Lung (tissue), 12 donors: ENCODE measurements around the gene LMBR1L. TPM values are rescaled to one million over a fixed set of nuclear protein-coding genes. Genes with fewer than 3 reads are reported as not detected.

Source experiments
- ATAC-seq: fragments of 200-7000 bp; cut with Tn5 transposase; one replicate; pipeline ENCODE4 v1.9.1; 2020; ENCODE audit warnings: moderate number of reproducible peaks; ENCODE audit not compliant: insufficient read depth, low FRiP score
- DNase-seq, 3 donors: peaks; one replicate each; pipeline ENCODE4 v3.0.0-alpha.2; 2013 to 2017
- H3K27ac ChIP-seq, 2 donors: one replicate each; pipeline ENCODE4 v1.5.1; 2013; ENCODE audit warnings: mild to moderate bottlenecking in 2 of 2, moderate library complexity in 2 of 2, control low read depth in 1 of 2, inconsistent platforms in 1 of 2, low read depth in 1 of 2, low read length in 1 of 2
- H3K27me3 ChIP-seq, 3 donors: one replicate each; pipeline ENCODE4 v1.5.1; 2013; ENCODE audit warnings: low read length in 2 of 3; ENCODE audit not compliant: control insufficient read depth in 3 of 3, insufficient read depth in 3 of 3
- H3K36me3 ChIP-seq, 4 donors: one replicate each; pipeline ENCODE4 v1.5.1; 2013; ENCODE audit warnings: low read length in 4 of 4, mild to moderate bottlenecking in 1 of 4, moderate library complexity in 1 of 4; ENCODE audit not compliant: control insufficient read depth in 4 of 4, insufficient read depth in 4 of 4
- H3K4me1 ChIP-seq, 5 donors: one replicate each; pipeline ENCODE4 v1.5.1; 2013; ENCODE audit warnings: low read length in 5 of 5, mild to moderate bottlenecking in 2 of 5, moderate library complexity in 1 of 5; ENCODE audit not compliant: control insufficient read depth in 5 of 5, insufficient read depth in 5 of 5
- H3K4me3 ChIP-seq: one replicate; pipeline ENCODE4 v1.5.1; 2013; ENCODE audit warnings: mild to moderate bottlenecking, control low read depth, moderate library complexity
- H3K9ac ChIP-seq, 2 donors: one replicate each; pipeline ENCODE4 v1.5.1; 2013; ENCODE audit warnings: low read length in 2 of 2, control low read depth in 1 of 2; ENCODE audit not compliant: insufficient read depth in 1 of 2
- H3K9me3 ChIP-seq, 4 donors: one replicate each; pipeline ENCODE4 v1.5.1; 2013; ENCODE audit warnings: low read length in 3 of 4, mild to moderate bottlenecking in 1 of 4, moderate library complexity in 1 of 4; ENCODE audit not compliant: control insufficient read depth in 4 of 4, insufficient read depth in 3 of 4
- CTCF ChIP-seq: IDR thresholded peaks from 2 replicates; pipeline ENCODE4 v1.5.1; 2012; ENCODE audit warnings: mild to moderate bottlenecking; ENCODE audit errors: control extremely low read depth, extremely low read depth
- WGBS, 2 donors: extraction: QIAGEN DNeasy Blood & Tissue Kit; methylation state at CpG; one replicate each; pipeline ENCODE4 v1.1.7; 2013; 5-methylcytosine and 5-hydroxymethylcytosine counted together
- polyA plus RNA-seq, 2 donors: library from polyadenylated mRNA; stranded (reverse); fragments of 200-250 nt; gene quantifications; one replicate each; pipeline ENCODE4 v1.2.1, GENCODE V29; 2013
- total RNA-seq, 2 donors: library from RNA; depleted of rRNA in 1 of 2; stranded (reverse); fragments of >200 nt in 1 of 2; gene quantifications; one replicate each; pipeline ENCODE4 v1.2.1, GENCODE V29; 2014 to 2021
- donor health status: control.
- donor health status: control.
- donor health status: Bipolar disorder and iron deficiency.
- donor health status: healthy.
- donor health status: DM: yes; HTN: yes; CAD: no.

LMBR1L gene
- total and polyA plus RNA-seq, 4 donors = 34.8 to 70.1 (median 38.7) TPM

DNA sequence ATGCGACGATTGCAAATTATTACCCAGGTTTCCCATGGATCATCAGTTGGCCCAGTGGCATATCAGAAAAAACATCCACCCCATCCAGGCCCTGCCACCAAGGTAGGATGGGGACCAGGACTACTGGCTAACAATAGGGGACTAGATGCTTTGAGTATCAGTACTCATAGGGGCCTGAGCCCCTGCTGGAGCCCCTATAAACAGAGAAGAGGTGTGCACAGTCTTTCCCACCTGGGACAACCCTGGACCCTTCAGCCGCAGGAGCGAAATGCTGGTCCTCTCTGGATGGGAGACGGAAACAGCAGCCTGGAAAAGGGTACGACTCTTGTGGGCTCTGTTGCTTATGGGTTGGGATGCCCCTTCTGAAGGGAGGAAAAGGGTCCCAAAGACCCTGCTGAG, 21.7 kb downstream of the LMBR1L start:
- peaks cover 0 to 34% (median 14%) of the 10 kb centered on the region in 5 donors for H3K4me1 ChIP-seq
- ATAC-seq (no peak), DNase-seq (no peak)
- WGBS, 2 donors = 52 to 65% methylated on average over 6 of the region's 6 CpGs
- no peak overlapping the region for H3K9ac ChIP-seq
- TF ChIP-seq CTCF = no peak
- H3K27me3 ChIP-seq = peaks cover 0 to 63% (median 55%) of the 10 kb centered on the region in 3 donors
- H3K36me3 ChIP-seq = no peaks in the 10 kb centered on the region
- H3K9me3 ChIP-seq = no peaks in the 10 kb centered on the region
- no peak overlapping the region for H3K4me3 ChIP-seq
- H3K27ac ChIP-seq = no peak overlapping the region

- Histone ChIP-seq H3K9ac (no peak overlapping the region), H3K36me3 (no peaks in the 10 kb centered on the region), H3K9me3 (no peaks in the 10 kb centered on the region), H3K27me3 (peaks cover 0 to 57% (median 49%) of the 10 kb centered on the region in 3 donors), H3K27ac (no peak overlapping the region), H3K4me1 (peaks cover 0 to 29% (median 12%) of the 10 kb centered on the region in 5 donors), H3K4me3 (no peak overlapping the region)
- TF ChIP-seq CTCF = peak; percentile 89
- ATAC-seq (peak; percentile 94), DNase-seq (peak; percentile 82 to 90 (median 86))
- 1 to 2% methylated on average over 18 of the region's 18 CpGs for WGBS, 2 donors
These were observed 22.3 kb downstream of the LMBR1L start for GRCh38 chr12:49088150-49088931.

DNA sequence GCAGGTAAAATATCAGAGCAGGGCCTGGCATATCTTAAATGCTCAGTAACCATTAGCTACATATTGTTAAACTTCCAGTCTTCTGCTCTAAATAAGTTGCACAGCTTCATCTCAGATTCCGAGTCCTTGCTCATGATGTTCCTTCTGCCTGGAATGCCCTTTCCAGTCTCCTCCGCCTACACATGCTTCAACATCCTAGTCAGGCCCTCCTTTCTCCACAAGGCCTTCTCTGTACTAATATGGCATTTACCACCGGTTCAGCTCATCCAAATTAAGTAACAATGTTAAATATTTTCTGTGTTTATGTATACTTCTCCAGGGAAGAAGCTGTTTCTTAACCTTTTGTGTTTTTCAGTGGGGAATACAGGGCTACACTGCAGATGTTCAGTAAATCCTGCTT, 24.5 kb downstream of the LMBR1L start:
- WGBS, 2 donors = 82 to 87% methylated on average over 3 of the region's 3 CpGs
- ATAC-seq (no peak), DNase-seq (no peak)
- H3K9me3 ChIP-seq = no peaks in the 10 kb centered on the region
- H3K27me3 ChIP-seq = peaks cover 0 to 35% (median 28%) of the 10 kb centered on the region in 3 donors
- TF ChIP-seq CTCF = no peak
- H3K4me3 ChIP-seq = no peak overlapping the region
- no peaks in the 10 kb centered on the region for H3K36me3 ChIP-seq
- no peak overlapping the region for H3K27ac ChIP-seq
- no peak overlapping the region for H3K9ac ChIP-seq
- peaks cover 0 to 15% (median 4%) of the 10 kb centered on the region in 5 donors for H3K4me1 ChIP-seq
